ENCODE data around the gene RPS6KA4.

Gene RPS6KA4

GRCh38 chr11:64327375-64327774 lies 31.6 kb upstream of the RPS6KA4 start:
- Histone ChIP-seq H3K9me3 (no peaks in the 10 kb centered on the region), H4K20me1 (no peaks in the 10 kb centered on the region), H3K9ac (no peak overlapping the region), H3K36me3 (peaks cover 8% of the 10 kb centered on the region; the same call in 1 of the 2 replicates), H3K27me3 (no peaks in the 10 kb centered on the region), H3K4me3 (no peak overlapping the region), H3K4me1 (peaks cover 30% of the 10 kb centered on the region), H3K27ac (no peak overlapping the region), H3K4me2 (no peak overlapping the region)
- TF ChIP-seq Cebpa-rat (IDR thresholded peaks at IDR 0.05) = no peak

GRCh38 chr11:64327993-64328392 lies 31.0 kb upstream of the RPS6KA4 start:
- Histone ChIP-seq H4K20me1 (no peaks in the 10 kb centered on the region), H3K9ac (no peak overlapping the region), H3K4me3 (no peak overlapping the region), H3K27ac (no peak overlapping the region), H3K36me3 (0 out of 2 replicates have a peak, but pooled peaks cover 2% of the 10 kb centered on the region), H3K27me3 (no peaks in the 10 kb centered on the region), H3K4me2 (no peak overlapping the region), H3K4me1 (peaks cover 27% of the 10 kb centered on the region), H3K9me3 (no peaks in the 10 kb centered on the region)
- no peak for TF ChIP-seq Cebpa-rat (IDR thresholded peaks at IDR 0.05)

GRCh38 chr11:64330888-64331287 lies 28.1 kb upstream of the RPS6KA4 start:
- no peak overlapping the region for H3K4me2 ChIP-seq

GRCh38 chr11:64331569-64332371 lies 27.2 kb upstream of the RPS6KA4 start:
- Histone ChIP-seq H3K27ac (peak overlapping the region; percentile 35; the same call in 1 of the 2 replicates), H4K20me1 (no peaks in the 10 kb centered on the region), H3K4me1 (peaks cover 40% of the 10 kb centered on the region), H3K36me3 (no peaks in the 10 kb centered on the region), H3K27me3 (no peaks in the 10 kb centered on the region), H3K4me2 (peak overlapping the region; percentile 73), H3K9ac (no peak overlapping the region), H3K4me3 (no peak overlapping the region), H3K9me3 (no peaks in the 10 kb centered on the region)
- no peak for TF ChIP-seq Cebpa-rat (IDR thresholded peaks at IDR 0.05)

More at GRCh38 chr11:64330888-64331287, 28.1 kb upstream of the RPS6KA4 start:
- H3K9ac ChIP-seq = no peak overlapping the region
- H3K27me3 ChIP-seq = no peaks in the 10 kb centered on the region
- H3K4me3 ChIP-seq = no peak overlapping the region
- no peaks in the 10 kb centered on the region for H3K9me3 ChIP-seq
- H3K4me1 ChIP-seq = peaks cover 32% of the 10 kb centered on the region
- no peak overlapping the region for H3K27ac ChIP-seq
- no peak for TF ChIP-seq Cebpa-rat (IDR thresholded peaks at IDR 0.05)
- H4K20me1 ChIP-seq = no peaks in the 10 kb centered on the region
- no peaks in the 10 kb centered on the region for H3K36me3 ChIP-seq

GRCh38 chr11:64333556-64333955 lies 25.4 kb upstream of the RPS6KA4 start:
- TF ChIP-seq Cebpa-rat (IDR thresholded peaks at IDR 0.05) = no peak
- Histone ChIP-seq H3K9ac (no peak overlapping the region), H3K4me3 (no peak overlapping the region), H4K20me1 (no peaks in the 10 kb centered on the region), H3K36me3 (no peaks in the 10 kb centered on the region), H3K4me1 (peaks cover 43% of the 10 kb centered on the region), H3K9me3 (no peaks in the 10 kb centered on the region), H3K4me2 (no peak overlapping the region), H3K27ac (no peak overlapping the region), H3K27me3 (no peaks in the 10 kb centered on the region)

- Histone ChIP-seq H3K27ac (peak overlapping the region; percentile 49), H3K4me1 (peaks cover 58% of the 10 kb centered on the region), H3K4me2 (peak overlapping the region; percentile 67), H3K9me3 (no peaks in the 10 kb centered on the region), H3K27me3 (no peaks in the 10 kb centered on the region), H3K36me3 (no peaks in the 10 kb centered on the region), H3K4me3 (no peak overlapping the region), H4K20me1 (no peaks in the 10 kb centered on the region), H3K9ac (no peak overlapping the region)
- TF ChIP-seq Cebpa-rat (IDR thresholded peaks at IDR 0.05) = peak; percentile 98
Observed at GRCh38 chr11:64334764-64335735, 23.9 kb upstream of the RPS6KA4 start.

GRCh38 chr11:64337538-64338249 lies 21.3 kb upstream of the RPS6KA4 start:
- Histone ChIP-seq H3K9me3 (no peaks in the 10 kb centered on the region), H4K20me1 (no peaks in the 10 kb centered on the region), H3K4me2 (no peak overlapping the region), H3K4me3 (no peak overlapping the region), H3K36me3 (no peaks in the 10 kb centered on the region), H3K27ac (no peak overlapping the region), H3K4me1 (peaks cover 67% of the 10 kb centered on the region), H3K27me3 (no peaks in the 10 kb centered on the region), H3K9ac (no peak overlapping the region)
- TF ChIP-seq Cebpa-rat (IDR thresholded peaks at IDR 0.05) = no peak

- H3K36me3 ChIP-seq = peaks cover 5% of the 10 kb centered on the region; the same call in 1 of the 2 replicates
- H3K9ac ChIP-seq = no peak overlapping the region
- no peaks in the 10 kb centered on the region for H3K27me3 ChIP-seq
- H3K4me3 ChIP-seq = no peak overlapping the region
- peak overlapping the region; percentile 95; the same call in 1 of the 2 replicates for H3K4me2 ChIP-seq
- no peaks in the 10 kb centered on the region for H3K9me3 ChIP-seq
- TF ChIP-seq Cebpa-rat (IDR thresholded peaks at IDR 0.05) = no peak
- H3K27ac ChIP-seq = peak overlapping the region; percentile 90
- H3K4me1 ChIP-seq = peaks cover 75% of the 10 kb centered on the region
- H4K20me1 ChIP-seq = no peaks in the 10 kb centered on the region
Observed at GRCh38 chr11:64338716-64339115, 20.2 kb upstream of the RPS6KA4 start.

- no peak for TF ChIP-seq Cebpa-rat (IDR thresholded peaks at IDR 0.05)
- Histone ChIP-seq H4K20me1 (no peaks in the 10 kb centered on the region), H3K27me3 (no peaks in the 10 kb centered on the region), H3K9ac (peak overlapping the region; percentile 71; the same call in 1 of the 2 replicates), H3K9me3 (no peaks in the 10 kb centered on the region), H3K4me3 (peak overlapping the region; percentile 65; the same call in 1 of the 2 replicates), H3K4me1 (peaks cover 77% of the 10 kb centered on the region), H3K27ac (peak overlapping the region; percentile 90), H3K4me2 (peak overlapping the region; percentile 95), H3K36me3 (peaks cover 11% of the 10 kb centered on the region; the same call in 1 of the 2 replicates)
Observed at GRCh38 chr11:64339286-64339685, 19.7 kb upstream of the RPS6KA4 start.

Measured in BLaER1 (cell line).